Stimulated activated CD8-positive, alpha-beta memory T cell treated with anti-CD3 and anti-CD28 coated beads, Interleukin-4, amount 100 ng/mL, for 24 hours (primary cell): ENCODE measurements around the gene MYLIP.
"Not testable (repeated sequence)": the region's sequence is repeated elsewhere in the genome, so short reads cannot be mapped to it uniquely, and the experiment has no call there.

Source experiments
- DNase-seq: peaks from one replicate; pipeline ENCODE4 v3.0.0-alpha.2; 2020; ENCODE audit warnings: low read depth

The MYLIP gene

GRCh38 chr6:16174416-16175078 lies 45.7 kb downstream of the MYLIP start:
- DNase-seq = no peak

- DNase-seq = not testable (repeated sequence)
These were observed 47.7 kb downstream of the MYLIP start for GRCh38 chr6:16176600-16176999.

- DNase-seq = no peak
These were observed 49.0 kb downstream of the MYLIP start for GRCh38 chr6:16177881-16178280.

GRCh38 chr6:16178351-16178750 lies 49.5 kb downstream of the MYLIP start:
- no peak for DNase-seq

- no peak for DNase-seq
These were observed 50.2 kb downstream of the MYLIP start for GRCh38 chr6:16179063-16179462.

- DNase-seq = no peak
These were observed 51.1 kb downstream of the MYLIP start for GRCh38 chr6:16179970-16180431.

- DNase-seq = no peak
These were observed 52.0 kb downstream of the MYLIP start for GRCh38 chr6:16180696-16181438.

GRCh38 chr6:16181439-16182297 lies 52.8 kb downstream of the MYLIP start:
- no peak for DNase-seq

GRCh38 chr6:16183187-16183664 lies 54.3 kb downstream of the MYLIP start:
- no peak for DNase-seq

GRCh38 chr6:16184129-16184528 lies 55.2 kb downstream of the MYLIP start:
- DNase-seq = no peak

- DNase-seq = no peak
These were observed 55.7 kb downstream of the MYLIP start for GRCh38 chr6:16184551-16184950.

- no peak for DNase-seq
These were observed 58.3 kb downstream of the MYLIP start for GRCh38 chr6:16187176-16187575.

GRCh38 chr6:16190214-16190613 lies 61.3 kb downstream of the MYLIP start:
- no peak for DNase-seq

GRCh38 chr6:16196260-16196983 lies 67.5 kb downstream of the MYLIP start:
- no peak for DNase-seq

GRCh38 chr6:16196984-16197546 lies 68.2 kb downstream of the MYLIP start:
- no peak for DNase-seq
